Stimulated activated CD8-positive, alpha-beta memory T cell treated with anti-CD3 and anti-CD28 coated beads, Interleukin-12 subunit alpha, Interleukin-12 subunit beta, amount 100 ng/mL, for 1 hour (primary cell): ENCODE results near the gene PLS3.

Experiments used
- DNase-seq: peaks from one replicate; pipeline ENCODE4 v3.0.0-alpha.2; 2020; ENCODE audit warnings: low read depth

The PLS3 gene

GRCh38 chrX:115693476-115693875 is 132.5 kb downstream of the PLS3 start:
- no peak for DNase-seq

- no peak for DNase-seq
These were observed 133.1 kb downstream of the PLS3 start for GRCh38 chrX:115694028-115694427.

DNA sequence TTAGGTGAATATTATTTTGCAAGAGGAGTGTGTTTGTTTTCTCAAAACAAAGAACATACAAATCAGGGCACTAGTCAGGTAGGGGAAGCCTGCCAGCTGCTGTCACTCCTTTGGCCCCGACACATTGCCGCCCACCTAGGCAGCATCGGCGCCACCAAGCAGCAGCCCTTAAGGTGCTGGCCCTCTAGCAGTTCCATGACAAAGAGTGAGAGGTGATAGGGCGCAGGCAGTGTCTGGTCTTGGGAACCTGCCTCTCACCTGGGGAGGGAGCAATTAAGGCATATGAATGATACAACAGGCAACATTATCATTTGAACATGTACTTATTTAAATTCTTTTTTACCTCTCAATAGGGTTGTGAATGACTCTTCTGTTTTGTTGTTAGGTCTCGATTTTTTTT is 135.1 kb downstream of the PLS3 start:
- DNase-seq, result no peak

DNA sequence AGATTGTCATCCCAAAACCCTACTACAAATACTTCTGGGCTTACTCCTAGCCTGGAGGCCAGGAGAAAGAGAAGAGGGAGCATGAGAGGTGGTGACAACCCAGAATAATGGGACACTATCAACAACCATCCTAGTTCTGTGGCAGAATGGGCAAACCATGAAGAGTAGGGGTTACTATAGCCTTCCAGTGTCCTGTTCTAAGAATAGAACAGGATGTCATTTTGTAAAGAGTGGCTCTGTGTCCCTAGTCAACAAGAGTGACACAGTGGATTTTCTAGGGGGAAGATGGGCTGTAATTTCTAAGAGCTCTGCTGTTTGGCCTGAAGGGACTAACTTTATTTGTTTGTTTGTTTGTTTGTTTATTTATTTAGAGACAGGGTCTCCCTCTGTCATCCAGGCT is 136.0 kb downstream of the PLS3 start:
- DNase-seq, result no peak

DNA sequence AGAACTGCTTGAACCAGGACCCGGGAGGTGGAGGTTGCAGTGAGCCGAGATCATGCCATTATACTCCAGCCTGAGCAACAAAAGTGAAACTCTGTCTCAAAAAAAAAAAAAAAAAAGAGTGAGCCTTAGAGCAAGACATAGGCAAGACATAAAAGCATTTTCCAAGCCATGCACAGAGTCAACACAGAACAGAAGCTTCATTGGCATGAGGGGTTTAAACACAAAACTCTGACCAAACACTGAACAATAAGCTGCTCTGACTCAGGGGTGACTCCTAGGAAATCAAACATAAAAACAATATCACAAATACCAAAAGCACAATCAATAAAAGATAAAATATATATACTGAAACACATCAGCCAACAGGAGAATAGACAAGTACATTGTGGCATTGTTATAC is 136.8 kb downstream of the PLS3 start:
- DNase-seq, result no peak
